ENCODE data around the gene ME1. TPM values are rescaled to one million over a fixed set of nuclear protein-coding genes. Genes with fewer than 3 reads are reported as not detected.

Gene ME1
- total RNA-seq, 1 experiment from 2014 or later: 7.8 TPM

- Mint-ChIP-seq H3K27ac (no peak overlapping the region; a peak in 1 of 7 replicates), H3K4me3 (no peak overlapping the region), H3K9me3 (no peaks in the 10 kb centered on the region), H3K27me3 (ENCODE audit: low read depth) (no peaks in the 10 kb centered on the region), H3K4me1 (0 out of 4 replicates have a peak, but pooled peaks cover 0 to 3% of the 10 kb centered on the region in 2 experiments), H3K36me3 (ENCODE audit: insufficient read depth in 1 of 3, low read depth in 3 of 3) (peaks cover 0 to 3% (median 0%) of the 10 kb centered on the region in 3 experiments; a peak in 3 of 7 replicates)
- no peak overlapping the region for H2BK5ac ChIP-seq (ENCODE audit: insufficient read length, low read length)
- no peak overlapping the region for H2BK15ac ChIP-seq (ENCODE audit: low read depth, low read length)
- no peak overlapping the region for H4K8ac ChIP-seq (replicated peaks; ENCODE audit: insufficient read length, low read depth, low read length)
- no peak overlapping the region for H4K91ac ChIP-seq (ENCODE audit: insufficient read length, low read depth, low read length)
- H2BK12ac ChIP-seq (ENCODE audit: insufficient read length, low read depth, low read length): no peak overlapping the region
- H3K4ac ChIP-seq (ENCODE audit: low read depth, low read length): no peak overlapping the region
- no peak for DNase-seq
- H3K18ac ChIP-seq (ENCODE audit: insufficient read length, low read depth, low read length): no peak overlapping the region
- H3K9ac ChIP-seq (ENCODE audit: extremely low read depth, insufficient read length, low read length): no peak overlapping the region
- no peak overlapping the region for H2AK5ac ChIP-seq (ENCODE audit: insufficient read length, low read length)
- no peak overlapping the region for H3T11ph ChIP-seq (ENCODE audit: low read length)
- no peak overlapping the region for H2BK20ac ChIP-seq (ENCODE audit: low read depth, low read length, poor library complexity, severe bottlenecking)
- H3K14ac ChIP-seq (ENCODE audit: insufficient read depth, low read length): peak overlapping the region; percentile 49; the same call in 1 of the 2 replicates
- H3K23ac ChIP-seq (ENCODE audit: insufficient read length, low read depth, low read length): no peak overlapping the region
- no peak overlapping the region for H3K27ac ChIP-seq (ENCODE audit: insufficient read length, low read depth, low read length)
- no peak overlapping the region for H3K56ac ChIP-seq (ENCODE audit: insufficient read length, low read depth, low read length)
- no peaks in the 10 kb centered on the region for H3K27me3 ChIP-seq (ENCODE audit: insufficient read depth, low read length)
- H3K4me2 ChIP-seq (ENCODE audit: insufficient read depth, insufficient read length, low read length): no peak overlapping the region
- TF ChIP-seq CTCF (conservative IDR thresholded peaks at IDR 0.05): no peak
- no peaks in the 10 kb centered on the region for H4K20me1 ChIP-seq (ENCODE audit: control insufficient read depth, insufficient read depth, insufficient read length)
- H3K79me1 ChIP-seq (ENCODE audit: insufficient read depth, low read depth, low read length, poor library complexity, severe bottlenecking): no peaks in the 10 kb centered on the region
- no peak overlapping the region for H2BK120ac ChIP-seq (ENCODE audit: low read depth, low read length, poor library complexity, severe bottlenecking)
- H3K23me2 ChIP-seq (ENCODE audit: insufficient read length, low read depth, low read length, poor library complexity, severe bottlenecking): no peaks in the 10 kb centered on the region
- H3K79me2 ChIP-seq (ENCODE audit: insufficient read depth, low read length): no peaks in the 10 kb centered on the region
- H2AFZ ChIP-seq (ENCODE audit: low read length): no peak overlapping the region
- H4K5ac ChIP-seq (ENCODE audit: insufficient read length, low read depth, low read length): no peak overlapping the region
- WGBS (ENCODE audit: extremely low coverage, insufficient read length, low lambda C conversion rate): no CpG with 5 or more reads among the region's 4 CpGs
- H3K4me1 ChIP-seq (ENCODE audit: insufficient read depth, low read length): no peaks in the 10 kb centered on the region
- no peaks in the 10 kb centered on the region for H3K9me3 ChIP-seq (ENCODE audit: control insufficient read depth, low read depth, low read length)
Observed at GRCh38 chr6:83310046-83310445, 120.8 kb downstream of the ME1 start.
